H9 (cell line): ENCODE measurements around the gene MAPK12. TPM values are rescaled to one million over a fixed set of nuclear protein-coding genes. Genes with fewer than 3 reads are reported as not detected.
A peak's percentile ranks its signal among the peaks of the same experiment; 100 is the strongest.

ENCODE experiments used
- DNase-seq: peaks from one replicate; pipeline ENCODE4 v3.0.0-alpha.2; 2017
- H2AFZ ChIP-seq: one replicate; pipeline ENCODE4 v1.6.1; 2013; ENCODE audit warnings: mild to moderate bottlenecking, low read length, control low read depth, moderate library complexity
- H2AK5ac ChIP-seq: 2 replicates; pipeline ENCODE4 v1.6.1; 2013; ENCODE audit warnings: low read length, control low read depth, mixed read lengths; ENCODE audit not compliant: insufficient read length
- H2BK120ac ChIP-seq: one replicate; pipeline ENCODE4 v1.6.1; 2013; ENCODE audit warnings: low read depth, mild to moderate bottlenecking, low read length, control low read depth, inconsistent platforms; ENCODE audit not compliant: poor library complexity, severe bottlenecking
- H2BK12ac ChIP-seq: 2 replicates; pipeline ENCODE4 v1.6.1; 2013; ENCODE audit warnings: low read length, control low read depth, mixed read lengths, low read depth; ENCODE audit not compliant: insufficient read length
- H2BK15ac ChIP-seq: 2 replicates; pipeline ENCODE4 v1.6.1; 2013; ENCODE audit warnings: low read depth, low read length, control low read depth
- H2BK20ac ChIP-seq: one replicate; pipeline ENCODE4 v1.6.1; 2013; ENCODE audit warnings: low read depth, mild to moderate bottlenecking, low read length, control low read depth, inconsistent platforms; ENCODE audit not compliant: poor library complexity, severe bottlenecking
- H2BK5ac ChIP-seq: 2 replicates; pipeline ENCODE4 v1.6.1; 2013; ENCODE audit warnings: low read length, control low read depth, mixed read lengths; ENCODE audit not compliant: insufficient read length
- H3K14ac ChIP-seq: 2 replicates; pipeline ENCODE4 v1.6.1; 2013; ENCODE audit warnings: low read length, control low read depth; ENCODE audit not compliant: insufficient read depth
- H3K18ac ChIP-seq: 2 replicates; pipeline ENCODE4 v1.6.1; 2013; ENCODE audit warnings: low read depth, mild to moderate bottlenecking, mixed read lengths, low read length, control low read depth; ENCODE audit not compliant: insufficient read length
- H3K23ac ChIP-seq: 2 replicates; pipeline ENCODE4 v1.6.1; 2013; ENCODE audit warnings: low read length, control low read depth, mixed read lengths, low read depth; ENCODE audit not compliant: insufficient read length
- H3K23me2 ChIP-seq: 2 replicates; pipeline ENCODE4 v1.6.1; 2013; ENCODE audit warnings: low read depth, mild to moderate bottlenecking, mixed read lengths, low read length, control low read depth; ENCODE audit not compliant: insufficient read length, poor library complexity, severe bottlenecking
- H3K27ac ChIP-seq: 2 replicates; pipeline ENCODE4 v1.5.1; 2013; ENCODE audit warnings: low read length, control low read depth, mixed read lengths, low read depth; ENCODE audit not compliant: insufficient read length
- H3K27me3 ChIP-seq: 2 replicates; pipeline ENCODE4 v1.6.1; 2013; ENCODE audit warnings: low read length, control low read depth, inconsistent platforms; ENCODE audit not compliant: insufficient read depth
- H3K4ac ChIP-seq: 2 replicates; pipeline ENCODE4 v1.6.1; 2013; ENCODE audit warnings: low read depth, mild to moderate bottlenecking, control low read depth, inconsistent platforms, low read length, moderate library complexity
- H3K4me1 ChIP-seq: 2 replicates; pipeline ENCODE4 v1.6.1; 2013; ENCODE audit warnings: low read length, control low read depth, inconsistent platforms; ENCODE audit not compliant: insufficient read depth
- H3K4me2 ChIP-seq: 2 replicates; pipeline ENCODE4 v1.6.1; 2013; ENCODE audit warnings: low read length, control low read depth, mixed read lengths; ENCODE audit not compliant: insufficient read length, insufficient read depth
- H3K56ac ChIP-seq: 2 replicates; pipeline ENCODE4 v1.6.1; 2013; ENCODE audit warnings: low read depth, mild to moderate bottlenecking, mixed read lengths, low read length, control low read depth; ENCODE audit not compliant: insufficient read length
- H3K79me1 ChIP-seq: 2 replicates; pipeline ENCODE4 v1.6.1; 2013; ENCODE audit warnings: low read depth, mild to moderate bottlenecking, moderate library complexity, low read length, control low read depth, inconsistent platforms; ENCODE audit not compliant: insufficient read depth, poor library complexity, severe bottlenecking
- H3K79me2 ChIP-seq: 2 replicates; pipeline ENCODE4 v1.6.1; 2013; ENCODE audit warnings: low read length, control low read depth, inconsistent platforms; ENCODE audit not compliant: insufficient read depth
- H3K9ac ChIP-seq: 2 replicates; pipeline ENCODE4 v1.6.1; 2013; ENCODE audit warnings: low read length, control low read depth, mixed read lengths; ENCODE audit not compliant: insufficient read length; ENCODE audit errors: extremely low read depth
- H3K9me3 ChIP-seq: one replicate; pipeline ENCODE4 v1.6.1; 2013; ENCODE audit warnings: low read depth, low read length, inconsistent platforms; ENCODE audit not compliant: control insufficient read depth
- H3T11ph ChIP-seq: one replicate; pipeline ENCODE4 v1.6.1; 2013; ENCODE audit warnings: mild to moderate bottlenecking, low read length, control low read depth, inconsistent platforms
- H4K20me1 ChIP-seq: one replicate; pipeline ENCODE4 v1.6.1; 2013; ENCODE audit not compliant: control insufficient read depth, insufficient read length, insufficient read depth
- H4K5ac ChIP-seq: 2 replicates; pipeline ENCODE4 v1.6.1; 2013; ENCODE audit warnings: low read depth, mild to moderate bottlenecking, mixed read lengths, low read length, control low read depth; ENCODE audit not compliant: insufficient read length
- H4K8ac ChIP-seq: replicated peaks from 2 replicates; pipeline ENCODE4 v1.6.1; 2013; ENCODE audit warnings: low read length, control low read depth, mixed read lengths, low read depth; ENCODE audit not compliant: insufficient read length
- H4K91ac ChIP-seq: 2 replicates; pipeline ENCODE4 v1.6.1; 2013; ENCODE audit warnings: low read depth, mild to moderate bottlenecking, moderate library complexity, mixed read lengths, low read length, control low read depth; ENCODE audit not compliant: insufficient read length
- H3K27ac Mint-ChIP-seq, 3 experiments: 2 replicates in 2 of 3; 3 replicates in 1 of 3; pipeline ENCODE4 v1.8.0; 2020 to 2021; ENCODE audit warnings: mixed read lengths in 3 of 3, mild to moderate bottlenecking in 1 of 3, moderate library complexity in 1 of 3
- H3K27me3 Mint-ChIP-seq: 2 replicates; pipeline ENCODE4 v1.8.0; 2021; ENCODE audit warnings: low read depth, mild to moderate bottlenecking, moderate library complexity, mixed read lengths
- H3K36me3 Mint-ChIP-seq, 3 experiments: 2 replicates in 2 of 3; 3 replicates in 1 of 3; pipeline ENCODE4 v1.8.0; 2020 to 2021; ENCODE audit warnings: low read depth in 3 of 3, mixed read lengths in 3 of 3; ENCODE audit not compliant: insufficient read depth in 1 of 3
- H3K4me1 Mint-ChIP-seq, 2 experiments: 2 replicates each; pipeline ENCODE4 v1.8.0; 2020; ENCODE audit warnings: mixed read lengths in 2 of 2
- H3K4me3 Mint-ChIP-seq, 2 experiments: 2 replicates in 1 of 2; 3 replicates in 1 of 2; pipeline ENCODE4 v1.8.0; 2020 to 2021; ENCODE audit warnings: mild to moderate bottlenecking in 2 of 2, mixed read lengths in 2 of 2, moderate library complexity in 1 of 2
- H3K9me3 Mint-ChIP-seq, 2 experiments: 2 replicates in 1 of 2; 3 replicates in 1 of 2; pipeline ENCODE4 v1.8.0; 2020; ENCODE audit warnings: mild to moderate bottlenecking in 2 of 2, mixed read lengths in 2 of 2, moderate library complexity in 1 of 2
- CTCF ChIP-seq: fragments of 200-600 bp; sonication (generic); conservative IDR thresholded peaks from 3 replicates; pipeline ENCODE4 v1.8.0; 2021; ENCODE audit warnings: antibody characterized with exemption, mild to moderate bottlenecking
- WGBS: extraction: QIAGEN DNeasy Blood & Tissue Kit; methylation state at CpG from one replicate; pipeline ENCODE4 v1.1.7; 2013; ENCODE audit warnings: missing lambda C conversion rate, low lambda C conversion rate, mixed read lengths; ENCODE audit not compliant: insufficient read length; ENCODE audit errors: extremely low coverage; 5-methylcytosine and 5-hydroxymethylcytosine counted together
- total RNA-seq: library from RNA; stranded (reverse); gene quantifications from 2 replicates; pipeline ENCODE4 v1.2.1, GENCODE V29; 2021

The MAPK12 gene
- total RNA-seq, 1 experiment from 2014 or later = 31.3 TPM

GRCh38 chr22:50217543-50218152 lies 43.8 kb downstream of the MAPK12 start:
- H3K4me2 ChIP-seq = no peak overlapping the region
- Mint-ChIP-seq H3K4me3 (no peak overlapping the region), H3K4me1 (peaks cover 5 to 9% of the 10 kb centered on the region in 2 experiments), H3K36me3 (peaks cover 26 to 81% (median 69%) of the 10 kb centered on the region in 3 experiments), H3K27ac (peak overlapping the region in 1 of 3 experiments; percentile 23; a peak in 1 of 7 replicates), H3K27me3 (no peaks in the 10 kb centered on the region), H3K9me3 (peaks cover 0 to 5% of the 10 kb centered on the region in 2 experiments; a peak in 1 of 5 replicates)
- H3K27ac ChIP-seq = no peak overlapping the region
- H3K56ac ChIP-seq = no peak overlapping the region
- no peak overlapping the region for H4K8ac ChIP-seq
- no peaks in the 10 kb centered on the region for H3K4me1 ChIP-seq
- peaks cover 3% of the 10 kb centered on the region; the same call in 1 of the 2 replicates for H3K79me2 ChIP-seq
- no peak overlapping the region for H3K4ac ChIP-seq
- no peak for TF ChIP-seq CTCF
- WGBS = no CpG with 5 or more reads among the region's 21 CpGs
- no peak overlapping the region for H2BK5ac ChIP-seq
- no peaks in the 10 kb centered on the region for H3K79me1 ChIP-seq
- H3K9ac ChIP-seq = no peak overlapping the region
- H2AFZ ChIP-seq = no peak overlapping the region
- H2BK20ac ChIP-seq = no peak overlapping the region
- H3K18ac ChIP-seq = no peak overlapping the region
- no peak for DNase-seq
- no peak overlapping the region for H2BK12ac ChIP-seq
- H2AK5ac ChIP-seq = no peak overlapping the region
- H4K5ac ChIP-seq = no peak overlapping the region
- no peak overlapping the region for H3K14ac ChIP-seq
- H3T11ph ChIP-seq = no peak overlapping the region
- no peaks in the 10 kb centered on the region for H3K27me3 ChIP-seq
- no peak overlapping the region for H2BK120ac ChIP-seq
- H2BK15ac ChIP-seq = no peak overlapping the region
- no peak overlapping the region for H3K23ac ChIP-seq
- H3K23me2 ChIP-seq = no peaks in the 10 kb centered on the region
- H3K9me3 ChIP-seq = no peaks in the 10 kb centered on the region
- H4K20me1 ChIP-seq = peaks cover 3% of the 10 kb centered on the region
- no peak overlapping the region for H4K91ac ChIP-seq
